ENCODE data around the gene LTBP3.
A peak's percentile ranks its signal among the peaks of the same experiment; 100 is the strongest.

The LTBP3 gene

DNA sequence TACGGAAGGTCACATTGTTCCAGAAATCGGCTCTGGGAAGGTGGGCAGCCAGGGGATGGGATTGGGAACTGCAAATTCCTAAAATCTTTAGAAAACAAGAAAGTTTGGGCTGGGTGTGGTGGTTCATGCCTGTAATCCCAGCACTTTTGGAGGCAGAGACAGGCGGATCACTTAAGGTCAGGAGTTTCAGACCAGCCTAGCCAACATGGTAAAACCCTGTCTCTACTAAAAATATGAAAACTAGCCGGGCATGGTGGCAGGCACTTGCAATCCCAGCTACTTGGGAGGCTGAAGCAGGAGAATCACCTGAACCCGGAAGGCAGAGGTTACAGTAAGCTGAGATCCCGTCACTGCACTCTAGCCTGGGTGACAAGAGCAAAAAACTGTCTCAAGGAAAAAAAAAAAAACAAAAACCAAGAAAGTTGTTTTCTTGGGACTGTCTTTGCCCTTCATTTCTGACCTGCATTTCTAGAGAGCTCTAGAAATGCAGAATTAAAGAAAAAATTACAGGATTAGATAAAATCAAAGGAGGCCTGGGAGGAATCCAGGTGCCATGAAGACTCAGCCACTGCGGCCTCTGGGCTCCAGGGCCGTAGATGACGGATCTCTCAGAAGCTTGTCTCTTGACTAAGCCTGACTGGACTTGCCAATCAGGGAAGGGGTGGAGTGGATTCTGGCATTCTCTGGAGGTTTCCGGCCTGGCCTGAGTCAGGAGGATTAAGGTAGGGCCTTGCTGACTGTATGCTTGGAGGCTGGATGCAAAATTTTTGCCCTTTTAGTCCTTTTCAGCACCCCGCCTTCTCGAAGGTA, 64.6 kb downstream of the LTBP3 start:
- peak; percentile 65 for DNase-seq (ENCODE audit: low spot score)

DNA sequence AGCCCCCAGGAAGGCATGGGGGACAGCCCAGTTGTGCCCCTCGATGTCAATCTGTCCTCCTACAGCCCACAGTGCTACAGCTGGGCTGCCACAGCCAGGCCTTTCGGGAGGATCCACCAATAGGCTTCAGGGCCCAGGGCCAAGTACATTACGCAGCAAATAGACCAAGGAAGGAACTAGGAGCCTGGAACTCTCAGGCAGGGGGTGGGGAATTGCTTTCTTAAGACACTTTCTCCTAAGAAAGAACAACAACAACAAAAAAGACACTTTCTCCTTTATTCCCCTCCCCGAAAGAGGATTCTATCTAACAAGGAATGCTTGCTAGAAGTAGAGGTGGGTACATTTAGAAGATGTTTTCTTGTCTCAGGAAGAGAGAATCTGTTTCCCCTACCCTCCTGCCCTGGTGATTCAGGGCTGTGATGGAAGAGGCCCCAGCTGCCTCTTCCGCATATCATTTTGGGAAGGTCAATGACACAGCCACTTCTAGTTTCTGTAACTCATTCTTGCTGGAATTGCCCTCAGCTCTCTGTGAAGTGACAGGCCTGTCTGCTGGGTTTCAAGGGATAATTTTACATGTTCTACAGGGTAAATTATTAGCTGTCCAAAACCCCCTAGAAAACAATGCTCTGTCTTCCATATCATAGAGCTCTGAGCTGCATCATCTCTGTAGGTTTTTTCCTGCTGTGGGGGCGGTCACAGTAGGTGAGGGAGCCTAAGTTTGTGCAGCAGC, 65.4 kb downstream of the LTBP3 start:
- peak; percentile 91 for DNase-seq (ENCODE audit: low spot score)

DNA sequence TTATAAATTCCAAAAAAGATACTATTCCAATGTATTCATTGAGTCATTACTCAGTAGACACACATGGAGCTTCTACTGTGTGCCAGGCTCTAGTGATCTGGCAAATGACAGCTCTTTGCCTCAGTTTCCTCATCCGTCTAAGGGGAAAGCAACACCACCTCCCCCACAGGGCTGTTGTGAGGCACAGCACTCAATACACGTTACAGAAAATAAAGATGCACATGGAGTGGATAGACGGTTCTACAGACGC, 65.8 kb downstream of the LTBP3 start:
- no peak for DNase-seq (ENCODE audit: low spot score)

DNA sequence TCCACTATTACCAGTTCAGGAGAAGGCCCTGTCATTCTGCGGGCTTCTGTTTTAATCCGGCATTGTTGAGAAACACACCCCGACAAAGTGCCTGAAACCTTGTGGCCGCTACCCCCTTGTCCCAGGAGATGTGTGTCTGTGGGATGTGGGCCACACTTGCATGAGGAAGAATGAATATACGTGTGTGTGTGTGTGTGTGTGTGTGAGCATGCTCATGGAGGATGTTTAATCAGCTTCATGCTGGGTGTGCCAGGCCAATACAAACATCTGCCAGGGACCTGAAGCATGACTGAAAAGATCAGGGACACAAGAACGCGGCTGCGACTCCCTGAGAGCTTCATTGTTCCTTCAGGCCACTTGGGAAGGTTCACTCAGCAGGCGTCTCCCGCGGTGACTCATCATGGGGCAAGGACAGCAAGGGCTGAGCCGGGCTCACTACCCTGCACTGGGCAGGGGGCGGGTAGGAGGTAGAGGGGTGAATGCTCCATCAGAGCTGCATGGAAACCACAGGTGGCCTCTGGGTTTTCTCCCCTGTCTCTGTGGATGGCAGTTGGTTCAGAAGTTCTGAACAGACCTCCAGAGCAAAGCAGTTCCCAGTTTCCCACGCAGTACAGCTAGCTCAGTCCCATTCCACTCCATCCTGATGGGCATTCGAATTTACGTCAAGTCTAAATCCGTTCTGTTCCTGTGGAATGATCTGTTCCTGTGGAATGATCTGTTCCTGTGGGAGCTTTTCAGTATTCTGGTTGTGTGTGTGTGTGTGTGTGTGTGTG, 66.4 kb downstream of the LTBP3 start:
- DNase-seq (ENCODE audit: low spot score): peak; percentile 82

DNA sequence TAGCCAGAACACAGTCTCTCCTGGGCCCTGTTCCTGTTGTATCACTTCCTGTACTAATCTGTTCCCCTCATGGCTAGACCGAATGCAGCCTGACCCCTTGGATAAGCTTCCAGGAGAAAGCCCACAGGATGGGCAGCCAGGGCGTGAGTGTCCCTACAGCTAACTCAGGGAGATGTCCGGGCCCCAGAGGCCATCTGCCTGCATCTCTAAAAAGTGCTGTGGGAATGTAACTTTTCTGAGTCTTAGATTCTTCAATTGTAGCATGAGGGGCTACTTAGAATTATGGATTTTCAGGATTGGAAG, 67.0 kb downstream of the LTBP3 start:
- DNase-seq (ENCODE audit: low spot score): no peak

DNA sequence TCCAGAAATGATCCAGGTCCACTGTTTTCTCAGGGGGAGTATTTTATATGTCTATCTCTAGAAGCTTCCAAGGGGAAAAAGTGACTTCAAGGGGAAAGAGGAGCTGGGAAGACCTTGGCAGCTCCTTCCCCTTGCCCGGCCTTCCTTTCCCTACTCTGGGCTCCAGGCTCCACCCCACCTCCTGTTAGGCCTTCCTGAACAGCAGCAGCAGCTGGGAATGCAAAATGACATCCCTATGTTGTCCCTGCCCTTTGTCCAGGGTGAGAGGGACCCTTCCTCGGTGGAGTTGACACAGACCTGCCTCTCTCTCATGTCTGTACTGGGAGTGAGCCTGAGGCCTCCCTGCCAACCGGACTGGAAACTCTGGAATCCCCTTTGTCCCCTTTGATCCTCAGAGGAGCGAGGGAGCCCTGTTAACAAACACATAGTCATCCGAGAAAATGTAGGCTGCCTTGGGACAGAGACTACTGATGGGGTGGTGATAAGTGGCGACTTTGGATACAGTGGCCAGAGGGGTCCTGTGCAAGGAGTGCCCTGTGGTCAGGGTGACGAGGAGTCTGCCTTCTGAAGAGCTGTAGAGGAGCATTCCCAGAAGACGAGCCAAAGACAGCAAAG, 68.3 kb downstream of the LTBP3 start:
- DNase-seq (ENCODE audit: low spot score): no peak

DNA sequence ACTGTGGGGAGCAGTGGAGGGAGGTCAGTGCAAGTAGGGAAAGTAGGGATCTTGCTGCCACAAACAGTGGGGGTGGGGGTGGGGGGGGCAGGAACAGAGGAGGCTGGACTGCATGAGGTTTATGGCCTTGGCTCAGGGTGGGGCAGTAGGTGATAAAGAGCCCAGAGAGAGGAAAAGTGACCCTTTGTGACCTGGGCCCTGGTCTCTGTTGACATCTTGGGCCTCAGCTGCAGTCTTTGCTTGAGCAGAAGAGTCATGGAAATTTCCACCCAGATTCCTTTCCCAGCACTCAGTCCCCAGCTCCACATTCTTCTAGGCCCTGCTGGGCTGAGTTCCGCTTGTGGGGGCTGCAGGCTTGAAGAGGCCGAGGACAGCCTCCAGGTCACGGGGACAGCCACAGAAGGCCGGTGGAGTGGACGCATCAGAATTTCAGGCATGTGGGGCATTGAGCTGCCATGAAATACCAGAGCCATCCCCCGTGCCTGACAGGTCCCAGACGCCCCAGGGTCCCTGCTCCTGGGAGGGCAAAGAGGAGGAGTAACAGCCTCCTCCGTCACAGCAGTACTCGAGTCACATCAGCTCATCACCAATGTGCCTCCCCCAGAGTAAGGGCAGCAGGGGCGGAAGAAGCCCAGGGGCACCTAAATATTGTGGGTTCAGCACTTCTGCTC, 69.0 kb downstream of the LTBP3 start:
- peak; percentile 25 for DNase-seq (ENCODE audit: low spot score)
